WTC11 (cell line): ENCODE measurements around the gene SPAG8.

Experiments used
- MYBL2 ChIP-seq: sonication (generic); formaldehyde crosslinking; IDR thresholded peaks from 2 replicates; pipeline ENCODE4 v1.8.1; 2023; ENCODE audit warnings: mild to moderate bottlenecking, moderate library complexity, missing genetic modification reagents
- SP1 ChIP-seq: sonication (generic); formaldehyde crosslinking; conservative IDR thresholded peaks from 2 replicates; pipeline ENCODE4 v1.8.1; 2022; ENCODE audit warnings: missing genetic modification reagents
- TF ChIP-seq, protein P1 (sequence below): fragments of 200-600 bp; IDR thresholded peaks from 2 replicates; pipeline ENCODE4 v1.8.0; 2022; ENCODE audit warnings: antibody characterized with exemption
- TF ChIP-seq, protein P2 (sequence below): sonication (generic); formaldehyde crosslinking; IDR thresholded peaks from 2 replicates; pipeline ENCODE4 v1.8.1; 2023; ENCODE audit warnings: mild to moderate bottlenecking, missing genetic modification reagents, moderate library complexity

DNA sequence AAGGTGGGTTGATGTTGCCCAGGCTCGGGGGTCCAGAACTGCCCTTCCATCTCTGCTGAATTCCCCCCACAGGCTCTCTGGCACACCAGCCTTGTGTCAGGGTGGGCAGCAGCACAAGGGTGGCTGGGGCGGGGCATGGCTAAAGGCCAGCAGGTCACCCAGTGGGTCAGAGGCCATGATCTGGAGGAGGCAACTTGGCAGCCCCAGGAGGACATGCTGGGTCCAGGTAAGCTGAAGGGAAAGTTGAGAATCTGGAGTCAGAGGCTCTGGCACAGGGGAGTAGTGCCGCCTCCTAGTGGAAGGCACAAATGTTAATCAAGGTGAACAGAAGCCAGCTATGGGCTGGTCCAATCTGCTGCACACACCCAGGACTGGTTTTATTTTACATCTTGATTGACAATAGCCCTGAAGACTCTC, 23.2 kb upstream of the SPAG8 start:
- TF ChIP-seq, protein P1, sequence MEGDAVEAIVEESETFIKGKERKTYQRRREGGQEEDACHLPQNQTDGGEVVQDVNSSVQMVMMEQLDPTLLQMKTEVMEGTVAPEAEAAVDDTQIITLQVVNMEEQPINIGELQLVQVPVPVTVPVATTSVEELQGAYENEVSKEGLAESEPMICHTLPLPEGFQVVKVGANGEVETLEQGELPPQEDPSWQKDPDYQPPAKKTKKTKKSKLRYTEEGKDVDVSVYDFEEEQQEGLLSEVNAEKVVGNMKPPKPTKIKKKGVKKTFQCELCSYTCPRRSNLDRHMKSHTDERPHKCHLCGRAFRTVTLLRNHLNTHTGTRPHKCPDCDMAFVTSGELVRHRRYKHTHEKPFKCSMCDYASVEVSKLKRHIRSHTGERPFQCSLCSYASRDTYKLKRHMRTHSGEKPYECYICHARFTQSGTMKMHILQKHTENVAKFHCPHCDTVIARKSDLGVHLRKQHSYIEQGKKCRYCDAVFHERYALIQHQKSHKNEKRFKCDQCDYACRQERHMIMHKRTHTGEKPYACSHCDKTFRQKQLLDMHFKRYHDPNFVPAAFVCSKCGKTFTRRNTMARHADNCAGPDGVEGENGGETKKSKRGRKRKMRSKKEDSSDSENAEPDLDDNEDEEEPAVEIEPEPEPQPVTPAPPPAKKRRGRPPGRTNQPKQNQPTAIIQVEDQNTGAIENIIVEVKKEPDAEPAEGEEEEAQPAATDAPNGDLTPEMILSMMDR: peak; percentile 31; the same call in 1 of the 2 replicates
- TF ChIP-seq, protein P2, sequence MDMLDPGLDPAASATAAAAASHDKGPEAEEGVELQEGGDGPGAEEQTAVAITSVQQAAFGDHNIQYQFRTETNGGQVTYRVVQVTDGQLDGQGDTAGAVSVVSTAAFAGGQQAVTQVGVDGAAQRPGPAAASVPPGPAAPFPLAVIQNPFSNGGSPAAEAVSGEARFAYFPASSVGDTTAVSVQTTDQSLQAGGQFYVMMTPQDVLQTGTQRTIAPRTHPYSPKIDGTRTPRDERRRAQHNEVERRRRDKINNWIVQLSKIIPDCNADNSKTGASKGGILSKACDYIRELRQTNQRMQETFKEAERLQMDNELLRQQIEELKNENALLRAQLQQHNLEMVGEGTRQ (CRISPR knock-in tag): no peak
- TF ChIP-seq SP1 (CRISPR knock-in tag) (no peak), MYBL2 (CRISPR knock-in tag) (no peak)
